HepG2 (cell line): ENCODE measurements around the gene FBXO7. TPM values are rescaled to one million over a fixed set of nuclear protein-coding genes. Genes with fewer than 3 reads are reported as not detected.

Experiments
- KLF12 ChIP-seq: sonication (generic); formaldehyde crosslinking; IDR thresholded peaks from 2 replicates; pipeline ENCODE4 v1.4.0; 2020; ENCODE audit warnings: missing genetic modification reagents, borderline replicate concordance
- KLF16 ChIP-seq, 2 experiments: sonication (generic) in 1 of 2; formaldehyde crosslinking in 1 of 2; IDR thresholded peaks; 2 replicates each; pipeline versions ENCODE4 v1.6.1 to v1.8.0; 2016 to 2023; ENCODE audit warnings: missing genetic modification reagents in 2 of 2, missing compliant biosample characterization in 1 of 2
- KMT2B ChIP-seq: IDR thresholded peaks from 2 replicates; pipeline ENCODE4 v1.6.1; 2016; ENCODE audit warnings: missing genetic modification reagents, missing compliant biosample characterization
- POLR2A ChIP-seq, 2 experiments: IDR thresholded peaks; 2 replicates each; pipeline ENCODE4 v1.6.1; 2011; ENCODE audit warnings: low read depth in 2 of 2, low read length in 2 of 2, mild to moderate bottlenecking in 1 of 2, moderate library complexity in 1 of 2; ENCODE audit not compliant: insufficient read depth in 1 of 2
- RCOR2 ChIP-seq: IDR thresholded peaks from 2 replicates; pipeline ENCODE4 v1.6.1; 2016; ENCODE audit warnings: missing biosample characterization, missing genetic modification reagents
- REST ChIP-seq, 2 experiments: IDR thresholded peaks; 2 replicates each; pipeline ENCODE4 v1.6.1; 2011 to 2012; ENCODE audit warnings: low read length in 2 of 2, borderline replicate concordance in 1 of 2, low read depth in 1 of 2, mild to moderate bottlenecking in 1 of 2, moderate library complexity in 1 of 2
- SNAPC2 ChIP-seq: sonication (generic); formaldehyde crosslinking; IDR thresholded peaks from 2 replicates; pipeline ENCODE4 v1.8.1; 2022; ENCODE audit warnings: mild to moderate bottlenecking, missing genetic modification reagents
- TBX3 ChIP-seq: fragments of 450-650 bp; IDR thresholded peaks from 2 replicates; pipeline ENCODE4 v1.6.1; 2017; ENCODE audit warnings: antibody characterized with exemption, mild to moderate bottlenecking, inconsistent platforms, borderline replicate concordance
- ZBTB26 ChIP-seq: IDR thresholded peaks from 2 replicates; pipeline ENCODE4 v1.6.1; 2016; ENCODE audit warnings: missing compliant biosample characterization, missing genetic modification reagents, borderline replicate concordance
- ZFP36L2 ChIP-seq: sonication (generic); formaldehyde crosslinking; IDR thresholded peaks from 2 replicates; pipeline ENCODE4 v1.4.0; 2020; ENCODE audit warnings: missing genetic modification reagents
- ZNF407 ChIP-seq: sonication (generic); formaldehyde crosslinking; IDR thresholded peaks from one replicate; pipeline ENCODE4 v1.5.1; 2020; ENCODE audit warnings: mild to moderate bottlenecking, missing genetic modification reagents; ENCODE audit errors: not compliant biosample characterization
- ZNF484 ChIP-seq: sonication (generic); formaldehyde crosslinking; IDR thresholded peaks from 2 replicates; pipeline ENCODE4 v1.5.1; 2020; ENCODE audit warnings: mild to moderate bottlenecking, low read depth, missing genetic modification reagents, borderline replicate concordance
- polyA plus RNA-seq, 8 experiments: library from polyadenylated mRNA; depleted of rRNA in 3 of 8; stranded (reverse) in 7 of 8; unstranded in 1 of 8; fragments of >200 nt; fragmentation: Illumina TruSeq in 4 of 8; extraction: Trizol in 4 of 8; gene quantifications; 2 replicates each; pipeline versions ENCODE4 v1.2.1 to v1.2.3, GENCODE V29; 2011 to 2016; ENCODE audit warnings: low read depth in 4 of 8, missing spikeins in 1 of 8, mixed read lengths in 1 of 8; ENCODE audit not compliant: insufficient read depth in 1 of 8
- total RNA-seq, 5 experiments: library from RNA; depleted of rRNA; stranded (reverse); fragments of >200 nt; fragmentation: Illumina TruSeq; extraction: Trizol; gene quantifications; 2 replicates each; pipeline ENCODE4 v1.2.3, GENCODE V29; 2016; ENCODE audit warnings: low read depth in 1 of 5

Gene FBXO7
- total and polyA plus RNA-seq, 2 of the 13 experiments (the other 11 are each of a cell fraction or from before 2014, with no cell fraction given), result 105 to 172 TPM

- TF ChIP-seq ZNF407 (CRISPR knock-in tag) (no peak), KLF16 (CRISPR knock-in tag; IDR thresholded peaks at IDR 0.05) (0 out of 4 replicates have a peak, but pooled peaks of 1 of the 2 experiments have one; percentile 45), POLR2A (IDR thresholded peaks at IDR 0.05; ENCODE audit: insufficient read depth in 1 of 2, low read depth in 2 of 2, low read length in 2 of 2) (0 out of 4 replicates have a peak, but pooled peaks of 1 of the 2 experiments have one; percentile 31), KLF12 (CRISPR knock-in tag) (no peak), REST (IDR thresholded peaks at IDR 0.05; ENCODE audit: borderline replicate concordance in 1 of 2, low read depth in 1 of 2, low read length in 2 of 2) (no peak), RCOR2 (CRISPR knock-in tag) (no peak), TBX3 (no peak), ZBTB26 (no peak), ZNF484 (no peak), SNAPC2 (CRISPR knock-in tag) (no peak), ZFP36L2 (CRISPR knock-in tag) (no peak), KMT2B (CRISPR knock-in tag) (no peak)
These were observed 54.7 kb downstream of the FBXO7 start (continued) for GRCh38 chr22:32528984-32529982.
